Panc1 (cell line): Measurements from ENCODE around the gene SLC22A16. TPM values are rescaled to one million over a fixed set of nuclear protein-coding genes. Genes with fewer than 3 reads are reported as not detected.

Source experiments
- ATAC-seq: fragments of 200-7000 bp; cut with Tn5 transposase; 2 replicates; pipeline ENCODE4 v1.9.1; 2020; ENCODE audit warnings: mild to moderate bottlenecking, moderate library complexity
- BruUV-seq: library from RNA; stranded (reverse); fragments of 400-500 nt; replicated peaks from 2 replicates; lab custom pipeline; 2021; lab: Mats Ljungman, UMichigan
- CTCF ChIA-PET: fragments of 300-600 bp; sonication (Branson Sonifier 250); formaldehyde crosslinking; loops from one replicate; lab custom pipeline; 2022; ENCODE audit warnings: antibody characterized with exemption; lab: Charles Lee
- POLR2A ChIA-PET: fragments of 300-600 bp; sonication (Branson Sonifier 250); formaldehyde crosslinking; loops from one replicate; lab custom pipeline; 2022; ENCODE audit warnings: antibody characterized with exemption; lab: Charles Lee
- DNase-seq: peaks from one replicate; pipeline ENCODE4 v3.0.0-alpha.2; 2010; ENCODE audit warnings: low read depth, low spot score
- H3K27ac ChIP-seq: 2 replicates; pipeline ENCODE4 v1.5.1; 2011; ENCODE audit warnings: mild to moderate bottlenecking, low read length, inconsistent platforms
- H3K27me3 ChIP-seq: fragments of 200-500 bp; sonication (Bioruptor generic); 2 replicates; pipeline ENCODE4 v1.6.0; 2014; ENCODE audit warnings: low read length, inconsistent platforms; ENCODE audit not compliant: control insufficient read depth, insufficient read depth
- H3K36me3 ChIP-seq: fragments of 200-500 bp; sonication (Bioruptor generic); 2 replicates; pipeline ENCODE4 v1.5.1; 2014; ENCODE audit warnings: inconsistent platforms, mild to moderate bottlenecking, low read length, moderate library complexity; ENCODE audit not compliant: control insufficient read depth, insufficient read depth
- H3K4me1 ChIP-seq: 2 replicates; pipeline ENCODE4 v1.5.1; 2011; ENCODE audit warnings: inconsistent platforms, mild to moderate bottlenecking, low read length, moderate library complexity; ENCODE audit not compliant: control insufficient read depth, insufficient read depth
- H3K4me3 ChIP-seq, 2 experiments: 2 replicates each; pipeline ENCODE4 v1.5.1; 2011 to 2012; ENCODE audit warnings: low read depth in 2 of 2, low read length in 2 of 2, mild to moderate bottlenecking in 2 of 2, inconsistent platforms in 1 of 2, moderate library complexity in 1 of 2
- H3K9me3 ChIP-seq: fragments of 200-500 bp; sonication (Bioruptor generic); 2 replicates; pipeline ENCODE4 v1.5.1; 2014; ENCODE audit warnings: low read depth, mild to moderate bottlenecking, inconsistent platforms, low read length, moderate library complexity; ENCODE audit not compliant: control insufficient read depth, insufficient read depth
- POLR2AphosphoS5 ChIP-seq: IDR thresholded peaks from 2 replicates; pipeline ENCODE4 v1.6.1; 2012; ENCODE audit warnings: mild to moderate bottlenecking, low read depth, low read length, moderate library complexity
- SIN3A ChIP-seq: IDR thresholded peaks from 2 replicates; pipeline ENCODE4 v1.6.1; 2012; ENCODE audit warnings: low read depth, mild to moderate bottlenecking, low read length, moderate library complexity, borderline replicate concordance; ENCODE audit not compliant: insufficient read depth
- TCF7L2 ChIP-seq: IDR thresholded peaks from 2 replicates; pipeline ENCODE4 v1.6.1; 2011; ENCODE audit warnings: mild to moderate bottlenecking, low read depth, low read length, inconsistent platforms
- in situ Hi-C: cut with HindIII; loops from 2 replicates; pipeline ENCODE4 v1.10.0; 2016; ENCODE audit warnings: low sequenced_read_pairs, low pct_unique_long_range_greater_than_20kb
- intact Hi-C: fragments of 100-400 bp; cut with micrococcal nuclease; formaldehyde crosslinking; loops from one replicate; pipeline ENCODE4 v1.10.0; 2022; ENCODE audit not compliant: unreplicated experiment
- total RNA-seq: library from RNA; stranded (reverse); gene quantifications from one replicate; pipeline ENCODE4 v1.2.1, GENCODE V29; 2021; ENCODE audit not compliant: unreplicated experiment
- TF ChIP-seq, protein P1 (sequence below), 2 experiments: IDR thresholded peaks; 2 replicates each; pipeline ENCODE4 v1.6.1; 2011 to 2012; ENCODE audit warnings: low read depth in 2 of 2, control low read depth in 1 of 2, low read length in 1 of 2, mild to moderate bottlenecking in 1 of 2, moderate library complexity in 1 of 2; ENCODE audit not compliant: insufficient read depth in 1 of 2
- TF ChIP-seq, protein P2 (sequence below): fragments of 450-650 bp; IDR thresholded peaks from 2 replicates; pipeline ENCODE4 v1.5.1; 2017; ENCODE audit warnings: mild to moderate bottlenecking

Gene SLC22A16
- total RNA-seq, 1 experiment from 2014 or later = not detected

DNA sequence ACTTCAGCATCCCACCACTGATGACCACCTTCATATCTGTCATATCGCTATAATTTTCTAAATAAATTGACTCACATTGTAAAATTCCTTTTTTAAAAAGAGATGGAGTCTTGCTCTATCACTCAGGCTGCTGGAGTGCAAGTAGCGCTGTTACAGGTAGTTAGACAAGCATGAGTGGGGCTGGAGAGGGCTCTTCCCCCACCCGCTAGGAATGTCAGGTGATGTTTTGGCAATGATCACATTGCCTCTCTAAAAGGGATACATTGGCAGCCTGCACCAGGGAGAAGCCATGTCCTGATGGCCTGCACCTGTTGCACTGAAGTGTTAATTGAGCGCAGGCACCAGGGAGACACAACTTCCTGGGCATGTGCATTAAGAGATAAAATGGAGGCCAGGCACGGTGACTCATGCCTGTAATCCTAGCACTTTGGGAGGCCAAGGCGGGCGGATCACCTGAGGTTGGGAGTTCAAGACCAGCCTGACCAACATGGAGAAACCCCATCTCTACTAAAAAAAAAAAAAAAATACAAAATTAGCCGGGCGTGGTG lies 16.9 kb upstream of the SLC22A16 start:
- CTCF ChIA-PET = no interaction called here
- DNase-seq (no peak), ATAC-seq (no peak)
- no TSS peak for BruUV-seq
- POLR2A ChIA-PET = interaction anchor here (0.6 kb wide), 1 partner anchor 382 kb away, joined by 4 read pairs; no protein-coding TSS in a partner anchor
- no peaks in the 10 kb centered on the region for H3K4me1 ChIP-seq
- H3K27me3 ChIP-seq = no peaks in the 10 kb centered on the region
- in situ Hi-C loops = no loop called here
- H3K36me3 ChIP-seq = no peaks in the 10 kb centered on the region
- no peak overlapping the region for H3K27ac ChIP-seq
- intact Hi-C loops = no loop called here
- H3K4me3 ChIP-seq = no peak overlapping the region
- H3K9me3 ChIP-seq = no peaks in the 10 kb centered on the region
- TF ChIP-seq SIN3A (no peak), TCF7L2 (no peak), POLR2AphosphoS5 (no peak)
- TF ChIP-seq, protein P1, sequence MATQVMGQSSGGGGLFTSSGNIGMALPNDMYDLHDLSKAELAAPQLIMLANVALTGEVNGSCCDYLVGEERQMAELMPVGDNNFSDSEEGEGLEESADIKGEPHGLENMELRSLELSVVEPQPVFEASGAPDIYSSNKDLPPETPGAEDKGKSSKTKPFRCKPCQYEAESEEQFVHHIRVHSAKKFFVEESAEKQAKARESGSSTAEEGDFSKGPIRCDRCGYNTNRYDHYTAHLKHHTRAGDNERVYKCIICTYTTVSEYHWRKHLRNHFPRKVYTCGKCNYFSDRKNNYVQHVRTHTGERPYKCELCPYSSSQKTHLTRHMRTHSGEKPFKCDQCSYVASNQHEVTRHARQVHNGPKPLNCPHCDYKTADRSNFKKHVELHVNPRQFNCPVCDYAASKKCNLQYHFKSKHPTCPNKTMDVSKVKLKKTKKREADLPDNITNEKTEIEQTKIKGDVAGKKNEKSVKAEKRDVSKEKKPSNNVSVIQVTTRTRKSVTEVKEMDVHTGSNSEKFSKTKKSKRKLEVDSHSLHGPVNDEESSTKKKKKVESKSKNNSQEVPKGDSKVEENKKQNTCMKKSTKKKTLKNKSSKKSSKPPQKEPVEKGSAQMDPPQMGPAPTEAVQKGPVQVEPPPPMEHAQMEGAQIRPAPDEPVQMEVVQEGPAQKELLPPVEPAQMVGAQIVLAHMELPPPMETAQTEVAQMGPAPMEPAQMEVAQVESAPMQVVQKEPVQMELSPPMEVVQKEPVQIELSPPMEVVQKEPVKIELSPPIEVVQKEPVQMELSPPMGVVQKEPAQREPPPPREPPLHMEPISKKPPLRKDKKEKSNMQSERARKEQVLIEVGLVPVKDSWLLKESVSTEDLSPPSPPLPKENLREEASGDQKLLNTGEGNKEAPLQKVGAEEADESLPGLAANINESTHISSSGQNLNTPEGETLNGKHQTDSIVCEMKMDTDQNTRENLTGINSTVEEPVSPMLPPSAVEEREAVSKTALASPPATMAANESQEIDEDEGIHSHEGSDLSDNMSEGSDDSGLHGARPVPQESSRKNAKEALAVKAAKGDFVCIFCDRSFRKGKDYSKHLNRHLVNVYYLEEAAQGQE (IDR thresholded peaks at IDR 0.05; ENCODE audit: insufficient read depth in 1 of 2, low read depth in 2 of 2, low read length in 1 of 2) = no peak
- TF ChIP-seq, protein P2, sequence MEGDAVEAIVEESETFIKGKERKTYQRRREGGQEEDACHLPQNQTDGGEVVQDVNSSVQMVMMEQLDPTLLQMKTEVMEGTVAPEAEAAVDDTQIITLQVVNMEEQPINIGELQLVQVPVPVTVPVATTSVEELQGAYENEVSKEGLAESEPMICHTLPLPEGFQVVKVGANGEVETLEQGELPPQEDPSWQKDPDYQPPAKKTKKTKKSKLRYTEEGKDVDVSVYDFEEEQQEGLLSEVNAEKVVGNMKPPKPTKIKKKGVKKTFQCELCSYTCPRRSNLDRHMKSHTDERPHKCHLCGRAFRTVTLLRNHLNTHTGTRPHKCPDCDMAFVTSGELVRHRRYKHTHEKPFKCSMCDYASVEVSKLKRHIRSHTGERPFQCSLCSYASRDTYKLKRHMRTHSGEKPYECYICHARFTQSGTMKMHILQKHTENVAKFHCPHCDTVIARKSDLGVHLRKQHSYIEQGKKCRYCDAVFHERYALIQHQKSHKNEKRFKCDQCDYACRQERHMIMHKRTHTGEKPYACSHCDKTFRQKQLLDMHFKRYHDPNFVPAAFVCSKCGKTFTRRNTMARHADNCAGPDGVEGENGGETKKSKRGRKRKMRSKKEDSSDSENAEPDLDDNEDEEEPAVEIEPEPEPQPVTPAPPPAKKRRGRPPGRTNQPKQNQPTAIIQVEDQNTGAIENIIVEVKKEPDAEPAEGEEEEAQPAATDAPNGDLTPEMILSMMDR = no peak

DNA sequence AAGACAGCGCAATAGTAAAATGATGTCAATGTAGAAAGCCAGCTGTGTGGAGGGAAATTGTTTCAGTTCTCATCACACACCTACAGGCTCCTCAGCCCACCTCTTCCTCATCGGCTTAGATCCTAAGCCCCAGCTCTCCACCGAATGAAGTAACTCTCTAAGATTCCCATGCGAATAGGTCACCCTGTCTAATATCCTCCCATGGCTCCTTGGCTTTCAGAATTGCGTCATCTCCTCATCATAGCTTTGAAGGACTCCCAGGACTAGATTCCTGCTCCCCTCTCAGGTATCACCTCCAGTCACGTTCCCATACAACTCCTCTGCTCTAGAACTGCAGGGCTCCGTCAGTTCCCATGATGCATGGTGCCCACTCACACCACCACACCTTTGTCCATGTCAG lies 16.2 kb upstream of the SLC22A16 start:
- POLR2A ChIA-PET = interaction anchor here (0.5 kb wide), 1 partner anchor 81 kb away, joined by 6 read pairs; no protein-coding TSS in a partner anchor
- Histone ChIP-seq H3K27ac (no peak overlapping the region), H3K4me1 (no peaks in the 10 kb centered on the region), H3K27me3 (no peaks in the 10 kb centered on the region), H3K4me3 (no peak overlapping the region), H3K9me3 (no peaks in the 10 kb centered on the region), H3K36me3 (no peaks in the 10 kb centered on the region)
- CTCF ChIA-PET = no interaction called here
- no TSS peak for BruUV-seq
- no peak for DNase-seq
- TF ChIP-seq POLR2AphosphoS5 (no peak), SIN3A (no peak), TCF7L2 (no peak)
- TF ChIP-seq, protein P1 (IDR thresholded peaks at IDR 0.05; ENCODE audit: insufficient read depth in 1 of 2, low read depth in 2 of 2, low read length in 1 of 2) = no peak
- TF ChIP-seq, protein P2 = no peak
- intact Hi-C loops (no loop called here), in situ Hi-C loops (no loop called here)
- ATAC-seq = no peak
